Fibroblast of lung (primary cell): ENCODE measurements around the gene MAP3K6.

ENCODE experiments used
- CTCF ChIP-seq, 2 donors: IDR thresholded peaks in 1 of 2; conservative IDR thresholded peaks in 1 of 2; 1 replicate in 1 of 2; 2 replicates in 1 of 2; pipeline ENCODE4 v1.5.1; 2011 to 2012; ENCODE audit warnings: low read length in 2 of 2, control low read depth in 1 of 2, inconsistent platforms in 1 of 2, low read depth in 1 of 2, mild to moderate bottlenecking in 1 of 2
- EZH2 ChIP-seq: IDR thresholded peaks from 2 replicates; pipeline ENCODE4 v1.5.1; 2012; ENCODE audit warnings: low read length, control low read depth, mild to moderate bottlenecking; ENCODE audit errors: missing control alignments

GRCh38 chr1:27343639-27344025, 23.1 kb downstream of the MAP3K6 start:
- TF ChIP-seq CTCF (conservative IDR thresholded peaks at IDR 0.05 in 1 of 2, IDR thresholded peaks at IDR 0.05 in 1 of 2; ENCODE audit: low read depth in 1 of 2, low read length in 2 of 2) = no peak
- no peak for TF ChIP-seq EZH2
